Upper lobe of left lung (tissue), 4 donors: Measurements from ENCODE around the gene S100A8.

Experiments used
- POLR2A ChIP-seq, 4 donors: fragments of 450-650 bp; IDR thresholded peaks; one replicate each; pipeline ENCODE4 v1.5.1; 2016 to 2017; ENCODE audit warnings: antibody characterized with exemption in 4 of 4, mild to moderate bottlenecking in 2 of 4
- POLR2AphosphoS5 ChIP-seq, 2 donors: sonication (generic); formaldehyde crosslinking; IDR thresholded peaks; one replicate each; pipeline ENCODE4 v1.5.1; 2017; ENCODE audit warnings: antibody characterized with exemption in 2 of 2
- TF ChIP-seq, protein P1 (sequence below), 6 experiments: fragments of 450-650 bp in 4 of 6; fragments of 200-600 bp in 2 of 6; sonication (generic) in 2 of 6; IDR thresholded peaks; one replicate each; pipeline ENCODE4 v1.5.1; 2016 to 2019; ENCODE audit warnings: antibody characterized with exemption in 6 of 6

DNA sequence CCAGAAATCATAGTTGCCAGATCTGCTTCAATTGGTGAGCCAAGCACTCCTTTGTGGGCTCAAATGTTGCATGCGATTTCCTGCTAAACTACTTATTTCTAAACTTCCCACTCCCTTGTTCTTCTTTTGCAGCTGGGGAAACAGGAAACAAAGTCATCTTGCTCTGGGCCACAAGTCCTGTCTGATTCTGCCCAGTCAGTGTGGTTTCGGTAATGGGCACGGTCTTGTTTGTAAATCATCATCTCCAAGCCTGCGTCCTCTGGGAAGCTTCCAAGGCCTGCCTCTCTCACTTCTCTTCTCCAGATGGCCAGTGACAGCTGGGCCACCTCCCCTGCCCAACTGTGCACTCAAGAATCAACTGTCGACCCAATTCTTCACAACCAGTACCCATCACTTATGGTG is 4.4 kb downstream of the S100A8 start:
- TF ChIP-seq, protein P1, sequence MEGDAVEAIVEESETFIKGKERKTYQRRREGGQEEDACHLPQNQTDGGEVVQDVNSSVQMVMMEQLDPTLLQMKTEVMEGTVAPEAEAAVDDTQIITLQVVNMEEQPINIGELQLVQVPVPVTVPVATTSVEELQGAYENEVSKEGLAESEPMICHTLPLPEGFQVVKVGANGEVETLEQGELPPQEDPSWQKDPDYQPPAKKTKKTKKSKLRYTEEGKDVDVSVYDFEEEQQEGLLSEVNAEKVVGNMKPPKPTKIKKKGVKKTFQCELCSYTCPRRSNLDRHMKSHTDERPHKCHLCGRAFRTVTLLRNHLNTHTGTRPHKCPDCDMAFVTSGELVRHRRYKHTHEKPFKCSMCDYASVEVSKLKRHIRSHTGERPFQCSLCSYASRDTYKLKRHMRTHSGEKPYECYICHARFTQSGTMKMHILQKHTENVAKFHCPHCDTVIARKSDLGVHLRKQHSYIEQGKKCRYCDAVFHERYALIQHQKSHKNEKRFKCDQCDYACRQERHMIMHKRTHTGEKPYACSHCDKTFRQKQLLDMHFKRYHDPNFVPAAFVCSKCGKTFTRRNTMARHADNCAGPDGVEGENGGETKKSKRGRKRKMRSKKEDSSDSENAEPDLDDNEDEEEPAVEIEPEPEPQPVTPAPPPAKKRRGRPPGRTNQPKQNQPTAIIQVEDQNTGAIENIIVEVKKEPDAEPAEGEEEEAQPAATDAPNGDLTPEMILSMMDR (IDR thresholded peaks at IDR 0.05): no peak
- TF ChIP-seq POLR2AphosphoS5 (IDR thresholded peaks at IDR 0.05): peak; percentile 54 to 71
- TF ChIP-seq POLR2A (IDR thresholded peaks at IDR 0.05): peak in 1 of 4 donors; percentile 18
